OCI-M2 (cell line): ENCODE measurements around the gene FARSA.
A peak's percentile ranks its signal among the peaks of the same experiment; 100 is the strongest.
"Not testable (repeated sequence)": the region's sequence is repeated elsewhere in the genome, so short reads cannot be mapped to it uniquely, and the experiment has no call there.

Source experiments
- DNase-seq: peaks from one replicate; lab custom pipeline; 2025; ENCODE audit not compliant: unreplicated experiment; lab: John Stamatoyannopoulos, UW

The FARSA gene

DNA sequence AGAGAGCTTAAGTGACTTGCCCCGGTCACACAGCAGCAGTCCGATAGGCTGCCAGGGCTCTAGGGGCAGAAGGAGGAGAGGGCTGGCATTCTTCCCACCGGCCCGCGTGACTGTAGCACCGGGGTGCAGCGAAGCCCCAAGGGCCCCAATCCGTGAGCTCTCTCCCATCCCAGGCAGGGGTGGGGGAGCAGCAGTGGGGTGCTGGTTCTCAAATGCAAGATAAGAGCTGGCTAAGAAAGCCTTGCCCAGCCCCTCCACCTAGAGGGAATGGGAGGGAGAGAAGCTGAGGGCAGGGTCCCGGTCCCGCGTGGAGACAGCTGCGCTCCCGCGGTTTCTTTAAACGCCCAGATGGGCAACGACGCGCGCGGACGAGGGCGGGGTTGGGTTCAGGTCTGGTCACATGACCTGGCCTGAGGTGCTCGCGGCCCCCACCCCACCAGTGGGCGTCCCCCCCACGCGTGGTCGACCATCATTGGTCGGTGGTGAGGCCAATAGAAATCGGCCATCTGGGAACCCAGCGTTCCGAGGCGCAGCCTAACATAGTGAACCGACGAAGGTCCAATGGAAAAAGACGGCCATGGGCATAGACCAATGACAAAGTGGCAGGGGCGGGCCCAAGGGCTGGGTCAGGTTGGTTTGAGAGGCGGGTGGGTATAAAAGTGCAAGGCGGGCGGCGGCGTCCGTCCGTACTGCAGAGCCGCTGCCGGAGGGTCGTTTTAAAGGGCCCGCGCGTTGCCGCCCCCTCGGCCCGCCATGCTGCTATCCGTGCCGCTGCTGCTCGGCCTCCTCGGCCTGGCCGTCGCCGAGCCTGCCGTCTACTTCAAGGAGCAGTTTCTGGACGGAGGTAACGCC is 4.6 kb upstream of the FARSA start, which contains the start of gene CALR:
Gene CALR, plus strand, starts transcription at position 683 of the 852 bp plus-strand sequence. Its CDS starts 71 bp downstream, at position 754.
- peak; percentile 72 for DNase-seq

GRCh38 chr19:12937093-12937926 is 3.8 kb upstream of the FARSA start:
- no peak for DNase-seq

DNA sequence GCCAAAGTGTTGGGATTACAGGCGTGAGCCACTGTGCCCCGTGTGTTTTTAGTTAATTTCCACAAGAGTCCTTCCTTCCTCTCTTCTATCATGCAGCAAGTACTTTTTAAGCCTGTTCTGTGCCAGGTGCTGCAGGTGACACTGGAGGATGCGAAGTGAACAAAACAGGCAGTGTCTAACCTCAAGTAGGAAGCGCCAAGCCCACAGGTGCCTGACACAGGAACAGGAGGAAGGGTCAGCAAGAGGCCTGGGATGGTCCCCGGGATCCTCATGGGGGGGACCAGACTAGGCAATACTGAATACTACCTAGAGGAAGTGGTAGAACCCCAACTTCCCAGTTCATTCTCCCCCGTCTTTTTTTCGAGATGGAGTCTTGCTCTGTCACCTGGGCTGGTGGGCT is 3.1 kb upstream of the FARSA start:
- no peak for DNase-seq

DNA sequence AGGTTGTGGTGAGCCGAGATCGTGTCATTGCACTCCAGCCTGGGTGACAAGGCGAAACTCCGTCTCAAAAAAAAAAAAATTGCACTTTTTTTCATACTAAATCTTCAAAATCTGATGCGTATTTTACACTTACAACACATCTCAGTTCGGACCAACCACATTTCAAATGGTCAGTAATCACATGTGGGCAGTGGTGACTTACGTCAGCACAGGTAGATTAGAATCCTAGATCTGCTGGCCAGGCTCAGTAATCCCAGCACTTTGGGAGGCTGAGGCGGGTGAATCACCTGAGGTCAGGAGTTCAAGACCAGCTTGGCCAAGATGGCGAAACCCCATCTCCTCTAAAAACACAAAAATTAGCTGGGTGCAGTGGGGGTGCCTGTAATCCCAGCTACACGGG is 1.6 kb upstream of the FARSA start:
- no peak for DNase-seq

DNA sequence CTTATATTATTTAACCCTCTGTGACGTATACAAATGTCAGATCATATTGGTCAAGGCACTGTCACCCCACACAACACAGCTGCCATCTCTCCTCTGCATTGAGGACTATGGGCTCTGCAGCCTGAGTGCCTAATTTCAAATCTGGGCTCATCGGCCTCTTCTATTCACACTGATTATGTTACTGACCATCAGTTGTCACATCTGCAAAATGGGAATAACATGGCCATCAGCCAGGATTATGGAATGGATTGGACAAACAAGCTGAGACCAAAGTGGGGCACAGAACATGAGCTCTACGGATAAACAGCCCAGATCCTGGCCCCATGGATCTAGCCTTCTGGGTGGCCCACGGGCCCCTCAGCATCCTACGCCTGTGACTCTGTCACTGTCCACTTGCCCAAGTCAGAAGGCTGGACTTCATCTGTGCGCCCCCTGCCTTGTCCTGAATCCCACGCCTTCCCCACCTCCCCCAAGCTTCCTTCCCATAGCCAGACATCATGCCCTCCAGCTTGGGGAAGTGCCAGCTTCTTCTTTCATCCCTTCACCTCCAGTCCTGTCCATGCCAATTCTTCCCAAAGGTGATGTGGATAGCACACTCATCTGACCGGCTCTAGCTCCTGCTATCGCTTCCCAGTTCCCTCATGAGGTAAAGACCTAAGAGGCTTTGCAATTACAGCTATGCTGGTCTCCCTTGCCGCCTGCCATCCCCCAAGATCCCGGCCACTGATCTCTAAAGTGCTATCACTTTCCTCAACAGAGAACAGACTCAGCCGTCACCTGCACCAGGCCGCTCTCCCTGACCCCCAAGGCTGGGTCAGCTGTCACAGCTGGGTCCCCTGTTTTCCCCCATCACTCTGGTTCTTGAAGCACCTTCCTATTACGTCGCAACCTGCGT is 872 bp downstream of the FARSA start:
- DNase-seq = no peak

GRCh38 chr19:12930002-12930645 is 3.4 kb downstream of the FARSA start:
- no peak for DNase-seq

GRCh38 chr19:12924621-12925310 is 8.7 kb downstream of the FARSA start:
- no peak for DNase-seq

GRCh38 chr19:12922959-12923358 is 10.6 kb downstream of the FARSA start:
- DNase-seq = no peak

DNA sequence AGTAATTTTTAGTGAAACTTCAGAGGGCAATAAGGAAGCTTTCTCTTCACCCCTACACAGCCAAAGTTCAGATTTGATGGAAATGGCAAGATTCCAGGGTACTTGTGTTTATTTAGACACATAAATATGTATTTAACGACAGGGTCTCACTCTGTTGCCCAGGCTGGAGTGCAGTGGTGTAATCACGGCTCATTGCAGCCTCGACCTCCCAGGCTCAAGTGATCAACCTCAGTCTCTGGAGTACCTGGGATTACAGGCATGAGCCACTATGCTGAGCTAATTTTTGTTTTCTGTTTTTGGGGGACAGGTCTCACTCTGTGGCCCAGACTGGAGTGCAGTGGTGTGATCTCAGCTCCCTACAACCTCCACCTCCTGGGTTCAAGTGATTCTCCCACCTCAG is 12.5 kb downstream of the FARSA start:
- DNase-seq = no peak

DNA sequence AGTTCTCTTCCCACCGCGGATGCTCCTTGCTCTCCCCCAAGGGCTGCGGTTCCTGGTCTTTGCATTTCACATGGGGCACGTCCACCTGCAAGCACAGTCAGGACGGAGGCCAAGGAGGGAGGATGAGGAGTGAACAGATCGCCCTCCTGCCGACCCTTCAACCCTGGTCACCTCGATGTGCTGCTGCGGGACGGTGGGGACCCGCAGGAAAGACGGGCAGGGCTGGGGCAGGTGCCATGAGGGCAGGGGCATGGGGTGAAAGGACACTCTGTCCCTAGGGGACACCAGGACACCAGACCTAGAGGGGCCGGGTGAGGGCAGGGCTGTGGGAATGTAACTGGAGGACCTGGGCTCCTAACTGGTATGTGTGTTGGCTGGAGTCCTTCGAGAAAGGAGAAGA is 15.3 kb downstream of the FARSA start:
- DNase-seq = no peak

- DNase-seq = not testable (repeated sequence)
These were observed 17.7 kb downstream of the FARSA start for GRCh38 chr19:12915860-12916259.

DNA sequence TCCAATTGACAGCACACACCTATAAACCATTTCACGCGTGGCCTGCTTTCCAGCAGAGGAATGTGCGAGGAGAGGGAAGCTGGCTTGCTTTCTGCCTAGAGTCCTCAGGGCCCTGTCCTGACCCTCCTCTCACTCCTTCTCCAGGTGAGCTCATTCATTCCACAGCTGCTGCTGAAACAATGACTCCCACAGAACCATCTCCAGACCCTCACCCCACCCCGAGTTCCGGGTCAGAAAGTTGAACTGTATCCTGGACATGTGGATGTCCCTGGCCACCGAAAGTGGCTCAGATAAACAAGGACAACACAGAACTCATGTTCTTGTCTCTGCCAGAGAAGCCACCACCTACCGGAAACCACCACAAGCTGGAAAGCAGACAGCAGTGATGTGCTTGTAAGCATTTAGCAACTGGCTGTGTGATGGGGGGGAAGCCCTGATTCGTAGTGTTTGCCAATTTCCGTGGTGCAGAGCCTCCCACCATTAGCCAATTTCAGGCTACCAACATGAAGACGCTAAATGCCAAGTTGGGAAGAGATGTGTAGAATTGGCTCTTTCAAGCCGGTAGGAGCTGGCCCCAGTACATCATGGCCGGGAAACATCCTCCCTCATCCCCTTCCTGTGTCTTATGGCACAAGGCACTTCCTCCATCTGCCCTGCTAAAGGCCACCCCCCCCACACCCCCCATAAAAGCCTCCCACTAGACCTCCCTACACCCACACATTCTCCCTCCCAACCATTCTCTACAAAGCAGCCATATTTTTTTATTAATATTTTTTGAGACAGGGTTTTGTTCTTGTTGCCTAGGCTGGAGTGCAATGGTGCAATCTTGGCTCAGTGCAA is 19.4 kb downstream of the FARSA start:
- DNase-seq = no peak

DNA sequence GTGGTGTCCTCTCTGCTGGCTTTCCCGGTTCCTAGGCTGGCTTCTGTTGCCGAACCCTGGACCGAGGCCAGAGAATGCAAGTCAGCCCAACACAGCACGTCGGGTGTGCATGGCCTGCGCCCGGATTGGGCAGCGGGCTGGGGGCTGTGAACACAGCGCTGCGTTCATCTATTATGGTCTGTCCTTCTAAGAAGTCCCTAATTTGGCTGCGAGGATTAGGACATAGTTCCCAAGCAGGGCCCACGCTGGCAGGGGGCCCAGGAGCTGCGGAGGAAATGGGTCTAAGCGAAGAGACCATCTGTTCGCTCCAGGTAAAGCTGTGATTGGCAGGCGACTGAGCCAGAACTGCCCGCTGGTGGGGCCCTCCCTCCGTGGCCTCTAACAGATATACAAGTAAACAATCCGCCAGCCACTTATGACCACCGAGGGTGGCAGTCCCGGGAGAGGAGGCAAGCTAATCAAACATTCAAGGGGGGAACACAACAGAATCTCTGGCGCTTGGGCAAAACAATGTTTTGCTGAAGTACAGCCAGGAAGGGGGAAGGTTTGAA is 20.4 kb downstream of the FARSA start:
- DNase-seq = no peak

- DNase-seq = no peak
These were observed 20.9 kb downstream of the FARSA start for GRCh38 chr19:12912571-12912970.

- no peak for DNase-seq
These were observed 26.3 kb downstream of the FARSA start for GRCh38 chr19:12907166-12907565.

- no peak for DNase-seq
These were observed 33.5 kb downstream of the FARSA start for GRCh38 chr19:12899891-12900518.

DNA sequence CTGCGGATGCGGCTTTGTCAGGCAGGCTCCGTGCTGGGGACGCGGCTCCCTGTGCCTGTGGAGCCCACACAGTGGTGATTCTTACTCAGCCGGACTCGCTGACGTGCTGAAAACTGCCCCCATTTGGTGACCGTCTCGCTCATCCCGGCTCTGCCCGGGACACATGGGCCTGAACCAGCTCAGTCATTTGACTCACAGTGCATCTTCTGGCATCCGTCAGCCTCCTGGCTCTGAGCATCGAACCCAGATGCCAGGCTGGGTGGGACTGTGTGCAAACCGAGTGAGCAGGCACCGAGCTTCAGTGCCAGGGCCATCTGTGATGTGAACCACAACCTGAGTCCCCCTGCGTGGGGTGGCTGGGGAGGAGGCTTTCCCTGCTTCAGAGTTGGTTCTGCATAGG is 37.1 kb downstream of the FARSA start:
- DNase-seq = no peak

DNA sequence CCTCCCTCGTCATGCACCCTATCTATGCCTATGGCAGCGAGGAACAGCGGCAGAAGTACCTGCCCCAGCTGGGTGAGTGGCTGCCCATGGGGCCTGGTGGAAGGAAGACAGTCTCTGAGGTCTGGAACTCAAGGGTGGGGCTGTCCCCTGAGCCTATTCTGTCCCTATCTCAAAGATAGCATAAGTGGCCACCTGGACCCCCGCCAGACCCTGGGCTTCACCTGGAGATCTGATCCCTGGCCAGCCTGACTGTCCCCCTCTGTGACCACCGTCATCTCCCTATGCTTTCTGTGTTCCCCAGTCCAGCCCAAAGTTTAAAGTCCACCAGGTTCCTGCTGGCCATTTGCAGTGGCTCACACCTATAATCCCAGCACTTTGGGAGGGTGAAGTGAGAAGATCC is 39.9 kb downstream of the FARSA start:
- no peak for DNase-seq
